Stromal cell of bone marrow (primary cell): ENCODE data around the gene VMP1.
"Not testable (repeated sequence)": the region's sequence is repeated elsewhere in the genome, so short reads cannot be mapped to it uniquely, and the experiment has no call there.

Experiments
- DNase-seq: peaks from one replicate; pipeline ENCODE4 v3.0.0-alpha.2; 2012; ENCODE audit warnings: low read depth

The VMP1 gene

DNA sequence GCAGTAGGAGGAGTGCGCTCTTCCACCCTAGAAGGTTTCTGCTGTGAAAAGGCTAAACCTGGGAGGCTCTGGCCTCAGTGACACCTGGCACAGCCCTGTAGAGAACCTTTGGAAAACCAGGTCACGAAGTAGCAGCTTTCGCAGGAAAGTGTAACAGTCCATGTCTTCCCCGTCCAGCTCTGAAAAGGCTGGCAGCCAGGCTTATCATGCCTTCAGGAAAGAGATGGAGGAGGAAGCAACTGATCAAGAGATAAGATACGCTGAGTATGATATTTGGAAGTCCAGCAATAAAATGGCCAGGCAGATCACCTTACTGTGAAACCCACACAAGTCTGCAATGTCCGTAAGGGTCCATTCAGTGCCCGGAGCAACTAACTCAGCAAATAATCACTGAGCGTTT, 163.0 kb downstream of the VMP1 start:
- no peak for DNase-seq

GRCh38 chr17:59872351-59872750, 164.9 kb downstream of the VMP1 start:
- DNase-seq, result no peak

DNA sequence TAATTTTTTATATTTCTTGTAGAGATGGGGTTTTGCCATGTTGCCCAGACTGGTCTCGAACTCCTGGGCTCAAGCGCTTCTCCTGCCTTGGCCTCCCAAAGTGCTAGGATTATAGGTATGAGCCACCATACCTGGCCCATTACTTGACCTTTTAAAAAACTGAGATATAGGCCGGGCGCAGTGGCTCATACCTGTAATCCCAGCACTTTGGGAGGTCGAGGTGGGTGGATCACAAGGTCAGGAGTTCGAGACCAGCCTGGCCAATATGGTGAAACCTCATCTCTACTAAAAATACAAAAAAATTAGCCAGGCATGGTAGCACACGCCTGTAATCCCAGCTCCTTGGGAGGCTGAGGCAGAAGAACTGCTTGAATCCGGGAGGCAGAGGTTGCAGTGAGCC, 166.0 kb downstream of the VMP1 start:
- not testable (repeated sequence) for DNase-seq

DNA sequence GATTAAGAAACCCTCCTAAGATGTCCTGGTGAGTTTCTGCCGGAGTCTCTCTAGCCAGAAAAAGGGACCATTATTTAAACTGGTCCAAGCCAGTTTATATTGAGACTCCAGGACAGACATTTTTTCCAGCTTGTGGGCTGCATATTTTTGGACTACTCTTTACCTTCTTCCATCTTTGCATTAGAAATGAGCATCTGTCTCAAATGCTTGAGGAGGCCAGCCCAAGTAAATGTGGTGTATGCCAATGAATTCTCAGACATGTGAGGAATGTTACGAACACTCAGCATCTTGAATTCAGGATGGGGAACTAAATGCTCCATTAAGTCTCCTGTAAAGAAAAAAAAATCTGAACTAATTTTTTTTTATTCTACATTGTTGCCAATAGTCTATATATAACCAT, 166.9 kb downstream of the VMP1 start:
- no peak for DNase-seq

GRCh38 chr17:59876107-59876506, 168.7 kb downstream of the VMP1 start:
- DNase-seq, result no peak

- DNase-seq, result no peak
These were observed 170.5 kb downstream of the VMP1 start for GRCh38 chr17:59877965-59878364.

DNA sequence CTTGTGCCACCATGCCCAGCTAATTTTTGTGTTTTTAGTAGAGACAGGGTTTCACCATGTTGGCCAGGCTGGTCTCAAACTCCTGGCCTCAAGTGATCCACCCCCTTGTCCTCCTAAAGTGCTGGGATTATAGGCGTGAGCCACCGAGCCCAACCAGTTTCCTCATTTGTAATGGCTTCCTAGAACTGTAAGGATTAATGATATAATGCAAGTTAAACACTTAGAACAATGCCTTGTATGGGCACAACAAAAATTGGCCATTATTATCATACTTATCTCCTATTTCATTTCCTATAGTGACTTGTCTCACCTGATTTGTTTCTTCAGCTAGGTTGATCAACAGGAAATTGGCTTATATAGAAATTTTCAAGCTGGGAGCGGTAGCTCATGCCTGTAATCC, 171.2 kb downstream of the VMP1 start:
- DNase-seq, result no peak

GRCh38 chr17:59884861-59885260, 177.4 kb downstream of the VMP1 start:
- DNase-seq, result no peak

- no peak for DNase-seq
These were observed 180.8 kb downstream of the VMP1 start for GRCh38 chr17:59888145-59888750.

DNA sequence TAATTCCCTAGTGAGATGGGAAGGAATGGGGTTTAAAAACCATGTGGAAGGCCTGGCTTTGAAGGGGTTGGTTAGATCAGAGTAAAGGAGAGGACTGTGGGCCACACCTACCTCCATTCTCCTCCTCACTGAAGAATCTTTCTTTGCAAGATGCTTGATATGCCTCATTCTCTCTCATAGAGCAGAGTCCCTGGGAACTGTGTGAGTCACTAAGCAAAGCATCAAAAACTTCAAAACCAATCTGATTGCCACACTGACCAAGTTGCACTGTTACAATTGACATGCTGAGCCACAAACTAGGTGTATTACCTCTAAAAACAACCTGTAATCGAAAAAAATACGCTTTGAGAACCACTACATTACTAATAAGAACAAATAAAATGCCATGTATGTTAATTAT, 183.3 kb downstream of the VMP1 start:
- DNase-seq, result peak; percentile 28
